Measurements from ENCODE around the gene SFTPD. TPM values are rescaled to one million over a fixed set of nuclear protein-coding genes. Genes with fewer than 3 reads are reported as not detected.
A peak's percentile ranks its signal among the peaks of the same experiment; 100 is the strongest.

The SFTPD gene
- total and polyA plus RNA-seq, 2 of the 8 experiments (the other 6 are each of a cell fraction or from before 2014, with no cell fraction given), result 0.21 to 0.54 TPM

- TF ChIP-seq CTCF (IDR thresholded peaks at IDR 0.05; ENCODE audit: control extremely low read depth in 1 of 3, insufficient read depth in 1 of 3, low read depth in 1 of 3, low read length in 3 of 3), result peak; percentile 91 to 93 (median 93)
- peak; percentile 94 to 97 for TF ChIP-seq RAD21 (IDR thresholded peaks at IDR 0.05 in 1 of 2, conservative IDR thresholded peaks at IDR 0.05 in 1 of 2; ENCODE audit: low read depth in 2 of 2, low read length in 2 of 2)
- TF ChIP-seq MAX (IDR thresholded peaks at IDR 0.05), result peak; percentile 96
- 0 out of 4 replicates have a peak, but pooled peaks of 1 of the 2 experiments have one; percentile 40 for TF ChIP-seq SIN3A (conservative IDR thresholded peaks at IDR 0.05 in 1 of 2, IDR thresholded peaks at IDR 0.05 in 1 of 2; ENCODE audit: low read depth in 1 of 2, low read length in 2 of 2)
Observed at GRCh38 chr10:79929409-79929904, 19.4 kb downstream of the SFTPD start (continued).
